Sigmoid colon (tissue), 4 donors: ENCODE data around the gene PLD2.
A peak's percentile ranks its signal among the peaks of the same experiment; 100 is the strongest.

ENCODE experiments used
- CTCF ChIP-seq, 4 experiments: fragments of 450-650 bp in 3 of 4; fragments of 200-600 bp in 1 of 4; IDR thresholded peaks; one replicate each; pipeline ENCODE4 v1.5.1; 2016 to 2019; ENCODE audit warnings: antibody characterized with exemption in 4 of 4, mild to moderate bottlenecking in 3 of 4, moderate library complexity in 2 of 4
- EP300 ChIP-seq, 4 donors: sonication (generic); formaldehyde crosslinking; IDR thresholded peaks; one replicate each; pipeline ENCODE4 v1.6.1; 2017; ENCODE audit warnings: antibody characterized with exemption in 4 of 4
- POLR2A ChIP-seq, 2 donors: fragments of 450-650 bp; IDR thresholded peaks; one replicate each; pipeline ENCODE4 v1.6.1; 2016; ENCODE audit warnings: antibody characterized with exemption in 2 of 2, mild to moderate bottlenecking in 2 of 2, moderate library complexity in 2 of 2
- POLR2AphosphoS5 ChIP-seq, 4 donors: sonication (generic); formaldehyde crosslinking; IDR thresholded peaks; one replicate each; pipeline ENCODE4 v1.6.1; 2017; ENCODE audit warnings: antibody characterized with exemption in 4 of 4

- TF ChIP-seq CTCF (IDR thresholded peaks at IDR 0.05) = no peak
- no peak for TF ChIP-seq POLR2A (IDR thresholded peaks at IDR 0.05)
- TF ChIP-seq POLR2AphosphoS5 (IDR thresholded peaks at IDR 0.05) = peak in 3 of 4 donors; percentile 36 to 50 (median 44)
- no peak for TF ChIP-seq EP300 (IDR thresholded peaks at IDR 0.05)
These were observed at the start of gene PLD2 for GRCh38 chr17:4806777-4807604.
